SK-N-SH (cell line): ENCODE data around the gene SEMA3C. TPM values are rescaled to one million over a fixed set of nuclear protein-coding genes. Genes with fewer than 3 reads are reported as not detected.

Experiments used
- CTCF ChIA-PET: fragments of 300-600, 350-600 bp; formaldehyde crosslinking; extraction: SDS; loops from one replicate; lab custom pipeline; 2021; lab: Yijun Ruan, JAX
- POLR2A ChIA-PET: fragments of 350-600 bp; sonication (Branson Sonifier 250); formaldehyde crosslinking; extraction: SDS; loops from one replicate; lab custom pipeline; 2020; ENCODE audit warnings: antibody characterized with exemption, inconsistent platforms; lab: Yijun Ruan, JAX
- DNase-seq: peaks from one replicate; pipeline ENCODE4 v3.0.0; 2012
- H2AFZ ChIP-seq: fragments of 200-600 bp; sonication (generic); 2 replicates; pipeline ENCODE4 v1.8.1; 2016; ENCODE audit warnings: antibody characterized with exemption, mild to moderate bottlenecking, low read depth
- H3F3A ChIP-seq: fragments of 200-600 bp; sonication (generic); replicated peaks from 2 replicates; pipeline ENCODE3; 2016; ENCODE audit warnings: antibody characterized with exemption, mild to moderate bottlenecking; ENCODE audit not compliant: insufficient read depth
- H3K27ac ChIP-seq, 2 experiments: fragments of 200-500 bp in 1 of 2; fragments of 200-600 bp in 1 of 2; sonication (Bioruptor generic) in 1 of 2; sonication (generic), shearing (Covaris generic) in 1 of 2; 2 replicates each; pipeline versions ENCODE4 v1.5.1 to v1.6.1; 2014 to 2016; ENCODE audit warnings: low read depth in 2 of 2, inconsistent platforms in 1 of 2, low read length in 1 of 2, mild to moderate bottlenecking in 1 of 2, mixed read lengths in 1 of 2
- H3K27me3 ChIP-seq: fragments of 200-600 bp; sonication (generic), shearing (Covaris generic); 2 replicates; pipeline ENCODE4 v1.6.1; 2016; ENCODE audit warnings: mixed run types; ENCODE audit not compliant: insufficient read depth
- H3K36me3 ChIP-seq, 2 experiments: fragments of 200-500 bp in 1 of 2; fragments of 200-600 bp in 1 of 2; sonication (Bioruptor generic) in 1 of 2; sonication (generic) in 1 of 2; replicated peaks in 1 of 2; 2 replicates each; pipeline versions ENCODE3 to v1.5.1; 2014 to 2016; ENCODE audit warnings: low read length in 1 of 2, mild to moderate bottlenecking in 1 of 2; ENCODE audit not compliant: insufficient read depth in 2 of 2, control insufficient read depth in 1 of 2
- H3K4me1 ChIP-seq, 2 experiments: fragments of 200-500 bp in 1 of 2; fragments of 200-600 bp in 1 of 2; sonication (Bioruptor generic) in 1 of 2; sonication (generic), shearing (Covaris generic) in 1 of 2; 2 replicates each; pipeline versions ENCODE4 v1.5.1 to v1.6.1; 2014 to 2016; ENCODE audit warnings: low read depth in 1 of 2, low read length in 1 of 2, mixed run types in 1 of 2; ENCODE audit not compliant: insufficient read depth in 2 of 2, control insufficient read depth in 1 of 2
- H3K4me2 ChIP-seq: fragments of 200-600 bp; sonication (generic), shearing (Covaris generic); 2 replicates; pipeline ENCODE4 v1.6.1; 2017; ENCODE audit warnings: mixed run types
- H3K4me3 ChIP-seq, 2 experiments: fragments of 200-500 bp in 1 of 2; fragments of 200-600 bp in 1 of 2; sonication (Bioruptor generic) in 1 of 2; sonication (generic), shearing (Covaris generic) in 1 of 2; 2 replicates each; pipeline versions ENCODE4 v1.5.1 to v1.8.1; 2014 to 2016; ENCODE audit warnings: low read depth in 2 of 2, inconsistent platforms in 1 of 2, low read length in 1 of 2, mild to moderate bottlenecking in 1 of 2, mixed read lengths in 1 of 2, moderate library complexity in 1 of 2
- H3K79me2 ChIP-seq: fragments of 200-600 bp; sonication (generic); 2 replicates; pipeline ENCODE4 v1.8.1; 2017; ENCODE audit warnings: mild to moderate bottlenecking; ENCODE audit not compliant: insufficient read depth
- H3K9ac ChIP-seq: fragments of 200-600 bp; sonication (generic); 2 replicates; pipeline ENCODE4 v1.6.1; 2017; ENCODE audit warnings: mixed run types
- H3K9me2 ChIP-seq: fragments of 200-600 bp; sonication (generic); 2 replicates; pipeline ENCODE4 v1.6.1; 2017; ENCODE audit warnings: mixed run types
- H3K9me3 ChIP-seq: fragments of 200-600 bp; sonication (generic); 2 replicates; pipeline ENCODE4 v1.6.1; 2017; ENCODE audit warnings: mixed run types, mild to moderate bottlenecking, moderate library complexity
- H4K20me1 ChIP-seq: fragments of 200-600 bp; sonication (generic); 2 replicates; pipeline ENCODE4 v1.6.1; 2017; ENCODE audit warnings: mild to moderate bottlenecking, mixed run types; ENCODE audit not compliant: insufficient read depth
- CHD2 ChIP-seq: fragments of 150-350 bp; IDR thresholded peaks from 2 replicates; pipeline ENCODE4 v1.6.1; 2018; ENCODE audit warnings: low read length; ENCODE audit not compliant: partially characterized antibody
- ELF1 ChIP-seq: IDR thresholded peaks from 2 replicates; pipeline ENCODE4 v1.4.0; 2012
- EP300 ChIP-seq, 2 experiments: IDR thresholded peaks; 2 replicates each; pipeline versions ENCODE4 v1.4.0 to v1.6.1; 2012; ENCODE audit warnings: borderline replicate concordance in 1 of 2, low read depth in 1 of 2, low read length in 1 of 2
- EZH2phosphoT487 ChIP-seq: fragments of 200-600 bp; sonication (generic); IDR thresholded peaks from 2 replicates; pipeline ENCODE4 v1.6.1; 2017; ENCODE audit warnings: low read depth, mixed run types, mild to moderate bottlenecking, antibody characterized with exemption, moderate library complexity, borderline replicate concordance
- GABPA ChIP-seq: IDR thresholded peaks from 2 replicates; pipeline ENCODE4 v1.4.0; 2012; ENCODE audit warnings: low read depth, mild to moderate bottlenecking
- NFIC ChIP-seq: IDR thresholded peaks from 2 replicates; pipeline ENCODE4 v1.4.0; 2012; ENCODE audit warnings: borderline replicate concordance
- RXRA ChIP-seq: IDR thresholded peaks from 2 replicates; pipeline ENCODE4 v1.4.0; 2012; ENCODE audit warnings: low read depth, mild to moderate bottlenecking, borderline replicate concordance
- SIN3A ChIP-seq: IDR thresholded peaks from 2 replicates; pipeline ENCODE4 v1.6.1; 2012; ENCODE audit warnings: low read depth, mild to moderate bottlenecking, low read length, moderate library complexity, borderline replicate concordance
- TAF1 ChIP-seq: IDR thresholded peaks from 2 replicates; pipeline ENCODE4 v1.6.1; 2012; ENCODE audit warnings: low read depth, mild to moderate bottlenecking, low read length, moderate library complexity, borderline replicate concordance
- TCF12 ChIP-seq: IDR thresholded peaks from 2 replicates; pipeline ENCODE4 v1.4.0; 2012
- WGBS: methylation state at CpG from one replicate; pipeline ENCODE4 v1.1.6; 2017; ENCODE audit warnings: low lambda C conversion rate; 5-methylcytosine and 5-hydroxymethylcytosine counted together
- polyA plus RNA-seq, 3 experiments: library from polyadenylated mRNA; depleted of rRNA; stranded (reverse); fragments of >200 nt; gene quantifications; 2 replicates each; pipeline ENCODE4 v1.2.3, GENCODE V29; 2012
- TF ChIP-seq, protein P1 (sequence below): IDR thresholded peaks from 2 replicates; pipeline ENCODE4; 2012

SEMA3C gene
- polyA plus RNA-seq, 1 of the 3 experiments (the other 2 are of a cell fraction) = 51.1 TPM

GRCh38 chr7:80705130-80705781 lies 213.6 kb downstream of the SEMA3C start:
- Histone ChIP-seq H3F3A (peaks cover 3% of the 10 kb centered on the region), H3K4me2 (no peak overlapping the region), H3K79me2 (no peaks in the 10 kb centered on the region), H3K9ac (no peak overlapping the region), H4K20me1 (no peaks in the 10 kb centered on the region), H3K27ac (no peak overlapping the region), H3K4me1 (peaks cover 0 to 5% of the 10 kb centered on the region in 2 experiments; a peak in 2 of 4 replicates), H3K36me3 (no peaks in the 10 kb centered on the region), H3K27me3 (no peaks in the 10 kb centered on the region), H3K4me3 (no peak overlapping the region), H2AFZ (no peak overlapping the region), H3K9me2 (no peaks in the 10 kb centered on the region), H3K9me3 (no peaks in the 10 kb centered on the region)
- DNase-seq = no peak
- ChIA-PET POLR2A (no interaction called here), CTCF (interaction anchor here (1.6 to 8.2 kb wide), 2 partner anchors 765 kb away, joined by 7 to 105 read pairs; no protein-coding TSS in a partner anchor)
- WGBS = 86% methylated on average over 2 of the region's 2 CpGs
- TF ChIP-seq TCF12 (peak; percentile 33; the same call in 1 of the 2 replicates), EP300 (IDR thresholded peaks at IDR 0.05; ENCODE audit: borderline replicate concordance in 1 of 2, low read depth in 1 of 2, low read length in 1 of 2) (peak in 1 of 2 experiments; percentile 54; a peak in 1 of 4 replicates), CHD2 (peak; percentile 16), ELF1 (no peak)

DNA sequence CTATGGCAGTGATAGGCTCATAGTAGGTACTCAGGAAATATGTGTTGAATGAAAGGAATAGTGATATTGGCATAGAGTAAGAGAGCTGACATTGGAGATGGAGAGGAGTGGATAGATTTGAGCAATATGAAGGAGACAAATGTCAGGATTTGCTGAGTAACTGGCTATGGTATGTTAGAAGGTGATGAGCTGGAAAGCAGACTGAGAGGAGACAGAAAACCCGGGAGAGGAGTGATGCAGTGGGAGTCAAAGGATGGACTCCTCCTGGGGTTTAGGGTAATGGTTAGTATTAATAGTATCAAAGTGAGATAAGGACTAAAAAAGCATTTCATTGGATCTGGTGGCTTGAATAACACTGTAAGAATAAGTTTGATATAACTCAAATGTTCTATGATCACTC lies 215.6 kb downstream of the SEMA3C start:
- H3K9ac ChIP-seq = no peak overlapping the region
- H3K9me2 ChIP-seq = no peaks in the 10 kb centered on the region
- H3K4me1 ChIP-seq = peaks cover 8 to 16% of the 10 kb centered on the region in 2 experiments; a peak in 3 of 4 replicates
- H3K27ac ChIP-seq = no peak overlapping the region
- ChIA-PET CTCF (interaction anchor here (0.7 to 8.2 kb wide), 5 partner anchors 202 to 767 kb away, joined by 3 to 105 read pairs (median 7); no protein-coding TSS in a partner anchor), POLR2A (no interaction called here)
- peaks cover 3% of the 10 kb centered on the region for H3F3A ChIP-seq
- WGBS = 41% methylated on average over 1 of the region's 1 CpG
- no peaks in the 10 kb centered on the region for H3K27me3 ChIP-seq
- no peak for DNase-seq
- no peak overlapping the region for H3K4me2 ChIP-seq
- no peaks in the 10 kb centered on the region for H3K36me3 ChIP-seq
- H4K20me1 ChIP-seq = no peaks in the 10 kb centered on the region
- no peaks in the 10 kb centered on the region for H3K79me2 ChIP-seq
- no peak overlapping the region for H3K4me3 ChIP-seq
- H2AFZ ChIP-seq = no peak overlapping the region
- no peaks in the 10 kb centered on the region for H3K9me3 ChIP-seq
- TF ChIP-seq, protein P1, sequence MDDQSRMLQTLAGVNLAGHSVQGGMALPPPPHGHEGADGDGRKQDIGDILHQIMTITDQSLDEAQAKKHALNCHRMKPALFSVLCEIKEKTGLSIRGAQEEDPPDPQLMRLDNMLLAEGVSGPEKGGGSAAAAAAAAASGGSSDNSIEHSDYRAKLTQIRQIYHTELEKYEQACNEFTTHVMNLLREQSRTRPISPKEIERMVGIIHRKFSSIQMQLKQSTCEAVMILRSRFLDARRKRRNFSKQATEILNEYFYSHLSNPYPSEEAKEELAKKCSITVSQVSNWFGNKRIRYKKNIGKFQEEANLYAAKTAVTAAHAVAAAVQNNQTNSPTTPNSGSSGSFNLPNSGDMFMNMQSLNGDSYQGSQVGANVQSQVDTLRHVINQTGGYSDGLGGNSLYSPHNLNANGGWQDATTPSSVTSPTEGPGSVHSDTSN = peak; percentile 41; the same call in 1 of the 2 replicates
- no peak for TF ChIP-seq NFIC
- no peak for TF ChIP-seq GABPA
- no peak for TF ChIP-seq EZH2phosphoT487
- no peak for TF ChIP-seq EP300 (IDR thresholded peaks at IDR 0.05; ENCODE audit: borderline replicate concordance in 1 of 2, low read depth in 1 of 2, low read length in 1 of 2)
- TF ChIP-seq, all 33 proteins: peak for 1

- no peak overlapping the region for H3K27ac ChIP-seq
- WGBS = 77% methylated on average over 4 of the region's 4 CpGs
Measured at GRCh38 chr7:80699721-80700256, 219.1 kb downstream of the SEMA3C start.

More at GRCh38 chr7:80699721-80700256, 219.1 kb downstream of the SEMA3C start:
- H3K79me2 ChIP-seq = no peaks in the 10 kb centered on the region
- H4K20me1 ChIP-seq = no peaks in the 10 kb centered on the region
- H3K4me3 ChIP-seq = no peak overlapping the region
- ChIA-PET CTCF (interaction anchor here (0.6 to 8.2 kb wide), 13 partner anchors 10 to 783 kb away, joined by 3 to 105 read pairs (median 3); no protein-coding TSS in a partner anchor), POLR2A (no interaction called here)
- 0 out of 2 replicates have a peak, but pooled peaks cover 6% of the 10 kb centered on the region for H3K9me3 ChIP-seq
- TF ChIP-seq SIN3A (no peak), RXRA (no peak), TAF1 (no peak), NFIC (peak; percentile 21; the same call in 1 of the 2 replicates)
- TF ChIP-seq, protein P1 = no peak
- H3K27me3 ChIP-seq = no peaks in the 10 kb centered on the region
- H3F3A ChIP-seq = peaks cover 3% of the 10 kb centered on the region
- H3K4me2 ChIP-seq = peak overlapping the region; percentile 15
- no peaks in the 10 kb centered on the region for H3K36me3 ChIP-seq
- no peak overlapping the region for H3K9ac ChIP-seq
- no peaks in the 10 kb centered on the region for H3K9me2 ChIP-seq
- DNase-seq = no peak
- peaks cover 8 to 16% of the 10 kb centered on the region in 2 experiments; a peak in 3 of 4 replicates for H3K4me1 ChIP-seq
- H2AFZ ChIP-seq = peak overlapping the region; percentile 10; the same call in 1 of the 2 replicates
